A673 (cell line): Measurements from ENCODE around the gene AHRR. TPM values are rescaled to one million over a fixed set of nuclear protein-coding genes. Genes with fewer than 3 reads are reported as not detected.

Experiments
- BruUV-seq: library from RNA; stranded (reverse); fragments of 400-500 nt; replicated peaks from 2 replicates; lab custom pipeline; 2021; lab: Mats Ljungman, UMichigan
- CTCF ChIA-PET: fragments of 300-600 bp; sonication (Branson Sonifier 250); formaldehyde crosslinking; loops from one replicate; lab custom pipeline; 2022; ENCODE audit warnings: antibody characterized with exemption; lab: Charles Lee
- POLR2A ChIA-PET: fragments of 300-600 bp; sonication (Branson Sonifier 250); formaldehyde crosslinking; loops from one replicate; lab custom pipeline; 2022; ENCODE audit warnings: antibody characterized with exemption; ENCODE audit not compliant: low non-redundant PET; lab: Charles Lee
- DNase-seq: peaks from one replicate; pipeline ENCODE4 v3.0.0-alpha.2; 2015; ENCODE audit warnings: low spot score
- H3K27ac ChIP-seq: fragments of 200-600 bp; sonication (generic); 2 replicates; pipeline ENCODE4 v1.5.1; 2016; ENCODE audit warnings: mixed run types, low read depth, mild to moderate bottlenecking, mixed read lengths, antibody characterized with exemption, low read length; ENCODE audit not compliant: poor library complexity, severe bottlenecking
- H3K27me3 ChIP-seq: fragments of 200-600 bp; sonication (generic); replicated peaks from 2 replicates; pipeline ENCODE4 v1.6.1; 2017; ENCODE audit warnings: mixed run types, low read depth, mild to moderate bottlenecking, mixed read lengths, antibody characterized with exemption, low read length; ENCODE audit not compliant: insufficient read depth, poor library complexity
- H3K36me3 ChIP-seq: fragments of 200-600 bp; sonication (generic); 2 replicates; pipeline ENCODE4 v1.6.1; 2016; ENCODE audit warnings: mixed run types, mild to moderate bottlenecking, mixed read lengths, antibody characterized with exemption, low read length; ENCODE audit not compliant: insufficient read depth, poor library complexity, severe bottlenecking
- H3K4me1 ChIP-seq: fragments of 200-600 bp; sonication (generic); 2 replicates; pipeline ENCODE4 v1.6.1; 2017; ENCODE audit warnings: mixed run types, mild to moderate bottlenecking, mixed read lengths, antibody characterized with exemption, low read length; ENCODE audit not compliant: insufficient read depth, poor library complexity, severe bottlenecking
- H3K4me3 ChIP-seq: fragments of 200-600 bp; sonication (generic); 2 replicates; pipeline ENCODE4 v1.5.1; 2016; ENCODE audit warnings: low read depth, mixed run types, mild to moderate bottlenecking, mixed read lengths, low read length; ENCODE audit not compliant: poor library complexity, severe bottlenecking
- H3K9me3 ChIP-seq: fragments of 200-600 bp; sonication (generic); 2 replicates; pipeline ENCODE4 v1.6.1; 2016; ENCODE audit warnings: mixed run types, low read depth, mild to moderate bottlenecking, mixed read lengths, antibody characterized with exemption, low read length; ENCODE audit not compliant: poor library complexity, severe bottlenecking
- CTCF ChIP-seq: fragments of 300-800, 200-600 bp; sonication (generic); conservative IDR thresholded peaks from 2 replicates; pipeline ENCODE4 v1.5.1; 2017; ENCODE audit warnings: low read depth, mild to moderate bottlenecking, antibody characterized with exemption, low read length, moderate library complexity, mixed read lengths
- EZH2 ChIP-seq: fragments of 200-600 bp; sonication (generic); IDR thresholded peaks from 2 replicates; pipeline ENCODE4 v1.6.1; 2017; ENCODE audit warnings: borderline replicate concordance, low read depth, mild to moderate bottlenecking, mixed read lengths, antibody characterized with exemption, low read length; ENCODE audit not compliant: poor library complexity, severe bottlenecking
- intact Hi-C: fragments of 100-400 bp; cut with micrococcal nuclease; formaldehyde crosslinking; loops from one replicate; pipeline ENCODE4 v1.10.0; 2022; ENCODE audit not compliant: unreplicated experiment
- total RNA-seq: library from RNA; stranded (reverse); gene quantifications from 2 replicates; pipeline ENCODE4 v1.2.3, GENCODE V29; 2021

Gene AHRR
- total RNA-seq, 1 experiment from 2014 or later = 2.2 TPM

DNA sequence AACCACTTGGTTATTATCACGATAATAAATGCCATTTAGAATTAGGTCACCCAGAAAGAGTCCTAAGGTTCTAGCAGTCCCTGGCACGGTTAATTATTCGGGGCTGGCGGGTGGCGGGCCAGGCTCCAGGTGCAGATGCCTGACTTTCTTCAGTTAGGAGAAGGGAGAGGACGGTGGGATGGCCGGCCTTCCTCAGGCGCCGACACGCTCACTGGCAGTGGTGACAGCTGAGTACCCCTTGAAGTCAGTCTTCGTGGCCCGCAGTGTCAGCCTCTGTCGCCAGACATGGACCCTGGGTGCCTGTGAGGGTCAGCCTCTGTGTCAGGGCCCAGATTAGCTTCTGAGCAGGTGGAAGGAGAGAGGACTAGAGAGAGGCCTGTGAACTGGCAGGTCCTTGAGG is 100.4 kb downstream of the AHRR start:
- H3K4me1 ChIP-seq = peaks cover 13% of the 10 kb centered on the region
- CTCF ChIA-PET = no interaction called here
- no TSS peak for BruUV-seq
- DNase-seq = no peak
- no peak for TF ChIP-seq CTCF
- no peak for TF ChIP-seq EZH2
- intact Hi-C loops = no loop called here
- H3K27me3 ChIP-seq = no peaks in the 10 kb centered on the region
- POLR2A ChIA-PET = interaction anchor here (0.6 kb wide), 1 partner anchor 43 kb away, joined by 3 read pairs; no protein-coding TSS in a partner anchor
- H3K27ac ChIP-seq = no peak overlapping the region
- H3K36me3 ChIP-seq = no peaks in the 10 kb centered on the region
- H3K9me3 ChIP-seq = no peaks in the 10 kb centered on the region
- no peak overlapping the region for H3K4me3 ChIP-seq

DNA sequence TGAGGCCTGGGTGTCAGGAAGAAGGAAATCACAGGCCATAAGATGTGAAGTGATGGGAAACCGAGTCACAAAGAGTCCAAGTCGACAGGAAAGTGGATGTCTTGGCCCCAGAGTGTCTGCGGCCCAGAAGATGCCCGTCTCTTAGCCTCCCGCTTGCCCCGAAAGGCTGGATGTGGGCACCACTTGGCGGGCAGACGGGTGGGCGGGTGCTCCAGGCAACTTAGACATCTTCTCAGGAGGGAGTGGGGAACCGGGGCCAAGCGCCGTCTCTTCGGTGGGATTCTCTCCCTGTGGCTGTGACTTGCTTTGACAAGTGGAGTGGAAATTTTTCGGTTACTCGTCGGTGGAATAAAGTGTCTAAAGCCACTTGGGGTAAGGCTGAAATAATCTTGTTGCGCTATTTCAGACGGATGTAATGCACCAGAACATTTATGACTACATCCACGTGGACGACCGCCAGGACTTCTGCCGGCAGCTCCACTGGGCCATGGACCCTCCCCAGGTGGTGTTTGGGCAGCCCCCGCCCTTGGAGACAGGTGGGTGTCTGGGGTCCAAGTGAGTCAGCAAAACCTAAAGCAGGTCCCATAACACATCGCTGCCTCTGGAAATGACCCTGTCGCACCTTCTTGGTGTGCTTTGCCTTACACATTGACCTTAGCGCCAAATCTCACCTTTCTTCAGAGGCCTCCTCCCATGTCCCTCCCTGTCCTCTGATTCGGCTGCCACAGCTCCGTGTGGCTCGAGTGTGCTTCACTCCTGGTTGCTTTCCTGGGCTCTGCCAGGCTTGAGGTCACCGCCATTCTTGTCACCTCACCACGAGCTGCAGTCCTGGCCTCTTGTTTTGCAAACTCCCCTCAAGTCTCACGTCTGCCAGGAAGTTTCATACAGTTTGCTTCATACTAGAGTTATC is 101.1 kb downstream of the AHRR start:
- H3K27ac ChIP-seq = no peak overlapping the region
- DNase-seq = no peak
- H3K4me3 ChIP-seq = no peak overlapping the region
- no peak for TF ChIP-seq EZH2
- no peak for TF ChIP-seq CTCF
- no peaks in the 10 kb centered on the region for H3K9me3 ChIP-seq
- BruUV-seq = no TSS peak
- POLR2A ChIA-PET = no interaction called here
- peaks cover 9% of the 10 kb centered on the region for H3K4me1 ChIP-seq
- CTCF ChIA-PET = no interaction called here
- no peaks in the 10 kb centered on the region for H3K27me3 ChIP-seq
- H3K36me3 ChIP-seq = no peaks in the 10 kb centered on the region
- intact Hi-C loops = no loop called here

DNA sequence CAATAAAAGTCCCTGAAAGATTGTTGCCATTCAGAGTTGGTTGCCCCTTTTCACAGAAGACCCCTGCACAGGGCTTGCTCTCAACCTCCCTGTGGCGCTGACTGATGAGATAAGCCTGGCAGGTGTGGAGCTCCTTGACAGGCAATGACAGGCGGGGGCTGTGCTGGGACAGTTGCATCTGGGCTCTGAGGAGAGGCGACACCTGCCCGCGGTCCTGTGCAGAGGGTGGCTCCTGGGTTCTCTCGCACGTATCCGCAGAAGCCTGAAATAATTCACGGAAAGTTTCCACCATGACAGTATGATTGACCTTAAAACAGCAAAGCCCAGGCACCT is 101.7 kb downstream of the AHRR start:
- no peak for DNase-seq
- intact Hi-C loops = no loop called here
- Histone ChIP-seq H3K4me3 (no peak overlapping the region), H3K9me3 (no peaks in the 10 kb centered on the region), H3K27ac (no peak overlapping the region), H3K36me3 (no peaks in the 10 kb centered on the region), H3K4me1 (peaks cover 4% of the 10 kb centered on the region), H3K27me3 (no peaks in the 10 kb centered on the region)
- TF ChIP-seq EZH2 (no peak), CTCF (no peak)
- ChIA-PET CTCF (no interaction called here), POLR2A (no interaction called here)
- no TSS peak for BruUV-seq
